Choroid plexus epithelial cell (primary cell): ENCODE measurements around the gene FHL3.

Experiments used
- DNase-seq: peaks from one replicate; pipeline ENCODE4 v3.0.0-alpha.2; 2010; ENCODE audit warnings: low read depth
- H3K4me3 ChIP-seq: 2 replicates; pipeline ENCODE4 v1.5.1; 2011; ENCODE audit warnings: low read depth, mild to moderate bottlenecking, control low read depth, low read length, moderate library complexity
- TF ChIP-seq, protein P1 (sequence below): conservative IDR thresholded peaks from 2 replicates; pipeline ENCODE4 v1.5.1; 2011; ENCODE audit warnings: low read depth, mild to moderate bottlenecking, control low read depth, inconsistent platforms, low read length, moderate library complexity

The FHL3 gene

DNA sequence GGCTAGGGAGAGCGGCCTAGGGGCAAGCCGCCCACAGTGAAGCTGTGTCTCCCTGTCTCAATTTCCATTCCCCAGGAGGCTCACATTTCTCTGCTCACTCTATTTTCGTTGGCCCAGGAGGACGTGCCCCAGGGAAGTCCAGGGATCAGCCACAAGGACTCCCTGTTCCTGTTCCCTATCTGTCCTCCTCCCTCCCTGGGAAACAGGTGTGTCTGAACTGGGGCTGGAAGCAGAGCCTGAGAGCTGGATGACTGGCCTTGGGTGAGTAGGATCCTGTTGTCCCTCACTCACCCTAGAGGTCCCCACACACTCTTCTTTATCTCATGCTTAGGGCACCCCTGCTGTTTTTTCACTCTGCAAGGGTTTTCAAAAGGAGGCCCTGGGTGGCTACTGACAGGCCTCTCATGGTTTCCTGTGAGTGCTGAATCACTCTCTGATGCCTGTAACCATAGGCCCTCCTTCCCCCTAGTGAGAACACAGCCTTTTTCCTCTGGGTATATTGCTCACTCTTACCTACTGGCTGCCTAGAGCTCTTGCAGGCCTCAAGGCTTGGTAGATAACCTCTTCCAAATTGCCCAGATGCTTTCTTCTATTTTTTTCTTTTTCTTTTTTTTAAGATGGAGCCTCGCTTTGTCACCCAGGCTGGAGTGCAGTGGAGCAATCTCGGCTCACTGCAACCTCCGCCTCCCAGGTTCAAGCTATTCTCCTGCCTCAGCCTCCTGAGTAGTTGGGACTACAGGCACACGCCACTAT, 4.0 kb upstream of the FHL3 start:
- DNase-seq = peak; percentile 97

DNA sequence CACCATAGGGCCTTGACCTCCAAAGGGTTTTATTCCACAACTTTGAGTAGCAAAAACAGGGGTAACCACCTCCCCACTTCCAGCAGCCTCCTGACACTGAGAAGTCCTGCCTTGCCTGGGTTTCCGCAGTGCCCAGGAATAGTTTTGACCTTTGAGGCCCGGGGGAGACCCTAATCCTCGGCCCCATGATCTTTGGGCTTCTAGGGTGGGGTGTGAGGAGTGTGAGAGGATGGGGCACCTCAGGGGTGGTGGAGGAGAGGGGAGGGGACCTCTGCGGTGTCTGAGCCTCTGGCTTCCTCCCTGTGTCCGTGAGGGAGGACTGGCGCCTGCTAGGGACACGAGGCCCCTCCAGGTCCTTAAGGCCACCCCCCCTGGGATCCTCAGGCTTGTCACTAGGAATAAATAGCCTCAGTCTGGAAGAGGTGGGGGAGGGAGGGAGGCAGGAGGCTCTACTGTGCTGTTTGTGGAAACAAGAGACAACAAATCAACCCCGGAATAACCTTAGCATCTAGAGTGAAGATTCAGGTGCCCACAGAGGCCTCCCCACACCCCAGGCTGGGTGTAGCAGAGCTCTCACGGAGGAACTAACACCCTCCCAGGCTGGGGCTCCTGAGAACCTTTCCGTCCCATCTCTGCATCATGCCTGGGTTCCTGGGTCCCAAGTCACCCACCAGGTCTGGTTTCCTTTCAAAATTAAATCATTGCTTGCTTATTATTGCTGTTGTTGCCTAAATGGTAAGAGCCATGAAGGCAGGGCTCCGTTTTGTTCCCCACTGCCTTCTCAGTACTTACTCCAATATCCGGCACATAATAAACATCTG, 904 bp upstream of the FHL3 start:
- DNase-seq = no peak
- peak overlapping the region; percentile 79 for H3K4me3 ChIP-seq
- TF ChIP-seq, protein P1, sequence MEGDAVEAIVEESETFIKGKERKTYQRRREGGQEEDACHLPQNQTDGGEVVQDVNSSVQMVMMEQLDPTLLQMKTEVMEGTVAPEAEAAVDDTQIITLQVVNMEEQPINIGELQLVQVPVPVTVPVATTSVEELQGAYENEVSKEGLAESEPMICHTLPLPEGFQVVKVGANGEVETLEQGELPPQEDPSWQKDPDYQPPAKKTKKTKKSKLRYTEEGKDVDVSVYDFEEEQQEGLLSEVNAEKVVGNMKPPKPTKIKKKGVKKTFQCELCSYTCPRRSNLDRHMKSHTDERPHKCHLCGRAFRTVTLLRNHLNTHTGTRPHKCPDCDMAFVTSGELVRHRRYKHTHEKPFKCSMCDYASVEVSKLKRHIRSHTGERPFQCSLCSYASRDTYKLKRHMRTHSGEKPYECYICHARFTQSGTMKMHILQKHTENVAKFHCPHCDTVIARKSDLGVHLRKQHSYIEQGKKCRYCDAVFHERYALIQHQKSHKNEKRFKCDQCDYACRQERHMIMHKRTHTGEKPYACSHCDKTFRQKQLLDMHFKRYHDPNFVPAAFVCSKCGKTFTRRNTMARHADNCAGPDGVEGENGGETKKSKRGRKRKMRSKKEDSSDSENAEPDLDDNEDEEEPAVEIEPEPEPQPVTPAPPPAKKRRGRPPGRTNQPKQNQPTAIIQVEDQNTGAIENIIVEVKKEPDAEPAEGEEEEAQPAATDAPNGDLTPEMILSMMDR = no peak

More for the DNA sequence above, 4.0 kb upstream of the FHL3 start:
- TF ChIP-seq, protein P1 = peak; percentile 15
- no peak overlapping the region for H3K4me3 ChIP-seq

DNA sequence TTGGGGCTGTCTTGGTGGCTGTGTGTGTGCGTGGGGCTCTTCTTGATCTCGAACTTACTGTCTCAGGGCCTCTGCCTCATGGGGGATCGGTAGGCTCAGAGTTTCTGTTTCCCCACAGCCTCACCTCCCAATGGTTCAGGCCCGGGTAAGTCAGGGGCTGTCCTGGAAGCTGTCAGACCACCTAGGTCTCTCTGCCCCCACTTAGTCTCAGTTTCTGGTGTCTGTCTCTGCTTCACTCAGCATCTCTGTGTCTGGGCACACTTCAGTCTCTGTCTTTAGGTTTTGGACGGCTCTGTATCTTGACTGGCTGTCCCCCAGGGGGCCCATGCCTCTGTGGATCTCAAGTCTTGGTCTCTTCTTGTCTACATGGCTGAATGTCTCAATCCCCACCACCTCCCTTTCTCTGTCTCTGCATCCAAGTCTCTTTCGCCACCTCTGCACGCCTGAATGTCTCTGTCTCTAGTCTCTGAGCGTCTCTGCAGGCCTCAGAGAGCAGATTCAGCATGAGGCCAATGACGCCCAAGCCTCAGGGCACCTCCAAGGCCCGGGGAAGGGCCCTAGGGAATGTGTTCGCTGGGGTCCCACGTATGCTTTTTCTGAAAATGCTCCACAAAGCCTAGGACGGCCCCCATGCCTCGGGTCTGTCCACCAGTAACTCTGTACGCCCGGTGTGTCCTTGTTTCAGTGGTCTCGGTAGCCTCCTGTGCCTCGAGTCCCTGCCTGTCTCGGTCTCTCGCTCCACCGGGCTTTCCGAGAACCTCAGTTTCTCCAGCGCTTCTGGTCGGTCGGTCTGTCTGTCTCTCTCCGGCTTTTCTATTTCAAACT, 818 bp downstream of the FHL3 start:
- TF ChIP-seq, protein P1 = peak; percentile 26
- H3K4me3 ChIP-seq = peak overlapping the region; percentile 79
- peak; percentile 28 for DNase-seq

DNA sequence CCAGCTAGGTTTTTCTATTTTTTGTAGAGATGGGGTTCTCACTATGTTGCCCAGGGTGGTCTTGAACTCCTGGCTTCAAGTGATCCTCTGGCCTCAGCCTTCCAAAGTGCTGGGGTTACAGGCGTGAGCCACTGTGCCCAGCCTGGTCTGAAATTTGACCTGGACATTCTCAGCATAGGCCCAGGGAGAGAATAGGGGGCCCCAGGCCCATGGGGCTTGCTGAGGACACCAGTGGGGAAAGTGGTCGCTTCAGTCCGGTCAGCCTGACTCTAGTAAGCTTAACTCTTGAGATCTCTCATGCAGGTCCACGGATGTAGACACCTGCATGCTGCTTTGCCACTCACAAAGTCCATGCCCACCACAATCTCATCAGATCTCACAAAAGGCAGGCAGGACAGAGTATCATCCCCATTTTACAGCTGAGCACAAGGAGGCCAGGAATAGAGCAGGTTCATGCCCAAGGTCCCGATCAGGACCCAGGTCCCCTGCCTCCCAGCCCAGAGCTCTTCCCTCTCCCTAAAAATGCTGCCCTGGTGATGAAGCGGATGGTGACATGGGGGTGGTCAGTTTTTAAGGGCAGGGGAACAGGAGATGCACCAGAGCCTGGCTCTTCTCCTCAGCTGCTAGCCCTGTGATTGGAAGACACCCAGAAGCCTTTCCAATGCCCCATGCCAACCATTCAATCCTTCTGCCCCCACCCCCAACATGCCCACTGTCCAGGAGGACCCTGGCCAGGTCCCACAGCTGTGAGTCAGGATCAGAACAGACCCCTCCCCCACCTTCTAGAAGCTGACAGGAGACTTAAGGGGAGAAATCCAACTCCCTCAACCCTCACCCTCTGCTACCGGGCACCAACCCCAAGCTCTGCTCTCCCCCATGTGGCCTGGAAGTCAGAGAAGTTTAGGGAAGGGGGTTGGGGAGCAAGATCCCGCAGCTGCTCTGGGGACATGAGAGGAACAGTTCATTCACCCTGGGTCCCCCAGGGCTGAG, 1.8 kb downstream of the FHL3 start:
- peak; percentile 38 for DNase-seq
- peak overlapping the region; percentile 79 for H3K4me3 ChIP-seq

DNA sequence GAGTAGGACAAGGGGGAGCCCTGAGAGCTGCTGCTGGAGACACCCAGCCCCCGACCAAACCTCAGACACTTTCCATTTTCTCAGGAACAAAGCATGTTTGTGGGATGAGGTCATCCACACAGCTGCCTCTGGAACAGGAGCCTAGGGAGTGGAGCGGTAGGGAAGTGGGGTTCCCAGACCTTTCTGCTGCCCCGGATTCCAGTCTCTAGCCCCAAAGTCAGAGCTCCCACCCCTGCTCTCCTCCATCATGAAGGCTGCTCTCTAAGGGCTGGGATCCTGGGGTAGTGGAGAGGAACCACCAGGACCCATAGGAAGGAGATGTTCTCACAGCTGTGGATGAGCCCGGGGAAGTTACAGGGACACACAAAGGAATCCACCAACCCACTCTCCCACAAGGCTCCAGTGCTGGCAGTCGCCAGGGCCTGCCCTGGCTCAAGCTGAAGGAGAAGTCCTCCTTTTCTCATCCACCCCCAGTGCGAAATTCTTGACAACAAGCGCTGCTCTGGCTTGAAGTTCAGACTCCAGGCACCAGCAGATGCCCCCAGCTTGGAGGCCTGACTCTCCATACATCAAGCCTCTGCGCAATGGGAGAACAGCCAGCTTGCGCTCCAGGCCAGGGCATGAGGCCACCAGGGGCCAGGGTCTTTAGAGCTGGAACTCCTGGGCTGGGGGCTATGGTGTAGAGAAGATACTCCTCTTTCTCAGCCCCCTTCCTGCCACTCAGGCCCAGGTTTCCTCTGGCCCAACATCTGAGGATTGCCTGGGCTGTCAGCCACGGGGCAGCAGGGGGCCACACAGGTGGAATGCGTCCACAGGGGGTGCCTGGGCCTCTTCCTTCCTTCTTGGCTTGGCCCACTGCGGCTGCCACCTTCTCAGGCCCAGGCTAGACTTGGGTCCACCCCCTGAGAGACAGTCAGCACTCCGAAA, 4.5 kb downstream of the FHL3 start:
- peak overlapping the region; percentile 30 for H3K4me3 ChIP-seq
- TF ChIP-seq, protein P1 = no peak
- DNase-seq = peak; percentile 90

More for the DNA sequence above, 1.8 kb downstream of the FHL3 start:
- TF ChIP-seq, protein P1 = no peak
